HCT116 (cell line): ENCODE results near the gene CLIP4. TPM values are rescaled to one million over a fixed set of nuclear protein-coding genes. Genes with fewer than 3 reads are reported as not detected.

ENCODE experiments used
- ATAC-seq: fragments of 200-7000 bp; cut with Tn5 transposase; 2 replicates; pipeline ENCODE4 v1.9.1; 2020; ENCODE audit warnings: mild to moderate bottlenecking, moderate library complexity
- BruUV-seq: library from RNA; stranded (reverse); fragments of 400-500 nt; replicated peaks from 2 replicates; lab custom pipeline; 2021; lab: Mats Ljungman, UMichigan
- CTCF ChIA-PET: fragments of 300-600 bp; sonication (Branson Sonifier 250); formaldehyde crosslinking; loops from one replicate; lab custom pipeline; 2021; ENCODE audit warnings: antibody characterized with exemption; lab: Charles Lee
- POLR2A ChIA-PET: fragments of 300-600, 350-600 bp; sonication (Branson Sonifier 250); formaldehyde crosslinking; loops from one replicate; lab custom pipeline; 2021; ENCODE audit warnings: antibody characterized with exemption; lab: Charles Lee
- RAD21 ChIA-PET, 2 experiments: fragments of 300-600 bp; sonication (Branson Sonifier 250); formaldehyde crosslinking; loops; one replicate each; lab custom pipeline; 2023; ENCODE audit warnings: low total read pairs in 2 of 2; ENCODE audit not compliant: uncharacterized antibody in 2 of 2, unreplicated experiment in 2 of 2, low non-redundant PET in 1 of 2; lab: Charles Lee
- DNase-seq: peaks from one replicate; pipeline ENCODE4 v3.0.0-alpha.2; 2010; ENCODE audit warnings: low read depth, low spot score
- H2AFZ ChIP-seq: fragments of 200-600 bp; shearing (Covaris generic), sonication (generic); 2 replicates; pipeline ENCODE4 v1.6.1; 2017; ENCODE audit warnings: low read depth, mixed run types, mixed read lengths, antibody characterized with exemption, low read length; ENCODE audit not compliant: poor library complexity, severe bottlenecking
- H3K27ac ChIP-seq: 2 replicates; pipeline ENCODE4 v1.5.1; 2012; ENCODE audit warnings: low read depth, low read length
- H3K27me3 ChIP-seq: fragments of 200-600 bp; sonication (generic); 2 replicates; pipeline ENCODE4 v1.6.1; 2016; ENCODE audit warnings: mixed run types, low read length, mixed read lengths; ENCODE audit not compliant: insufficient read depth
- H3K36me3 ChIP-seq, 2 experiments: fragments of 200-500 bp in 1 of 2; fragments of 200-600 bp in 1 of 2; sonication (Bioruptor generic) in 1 of 2; sonication (generic) in 1 of 2; 2 replicates each; pipeline versions ENCODE4 v1.5.1 to v1.6.1; 2014 to 2016; ENCODE audit warnings: low read length in 2 of 2, inconsistent platforms in 1 of 2, mixed read lengths in 1 of 2, mixed run types in 1 of 2; ENCODE audit not compliant: insufficient read depth in 2 of 2, control insufficient read depth in 1 of 2
- H3K4me1 ChIP-seq, 2 experiments: fragments of 200-600 bp in 1 of 2; sonication (generic) in 1 of 2; 2 replicates each; pipeline versions ENCODE4 v1.5.1 to v1.6.1; 2012 to 2017; ENCODE audit warnings: low read length in 2 of 2, inconsistent platforms in 1 of 2, mild to moderate bottlenecking in 1 of 2, mixed read lengths in 1 of 2, mixed run types in 1 of 2, moderate library complexity in 1 of 2; ENCODE audit not compliant: insufficient read depth in 2 of 2, control insufficient read depth in 1 of 2
- H3K4me2 ChIP-seq: fragments of 200-600 bp; sonication (generic); 2 replicates; pipeline ENCODE4 v1.6.1; 2017; ENCODE audit warnings: mixed run types, low read length, mixed read lengths
- H3K4me3 ChIP-seq, 2 experiments: fragments of 200-600 bp in 1 of 2; sonication (generic) in 1 of 2; replicated peaks in 1 of 2; 2 replicates each; pipeline ENCODE4 v1.5.1; 2011 to 2016; ENCODE audit warnings: low read length in 2 of 2, control low read depth in 1 of 2, low read depth in 1 of 2, mild to moderate bottlenecking in 1 of 2, mixed read lengths in 1 of 2, mixed run types in 1 of 2
- H3K79me2 ChIP-seq: fragments of 200-600 bp; sonication (generic); 2 replicates; pipeline ENCODE4 v1.6.1; 2017; ENCODE audit warnings: mild to moderate bottlenecking, mixed run types, low read length, moderate library complexity, mixed read lengths; ENCODE audit not compliant: insufficient read depth
- H3K9ac ChIP-seq: fragments of 200-600 bp; sonication (generic); 2 replicates; pipeline ENCODE4 v1.6.1; 2016; ENCODE audit warnings: low read length, mixed read lengths
- H3K9me2 ChIP-seq: fragments of 200-600 bp; sonication (generic), shearing (Covaris generic); 2 replicates; pipeline ENCODE4 v1.6.1; 2017; ENCODE audit warnings: mixed run types, mild to moderate bottlenecking, moderate library complexity; ENCODE audit not compliant: insufficient read depth
- H3K9me3 ChIP-seq, 2 experiments: fragments of 200-500 bp in 1 of 2; fragments of 200-600 bp in 1 of 2; sonication (Bioruptor generic) in 1 of 2; sonication (generic) in 1 of 2; 2 replicates each; pipeline ENCODE4 v1.6.1; 2014 to 2017; ENCODE audit warnings: low read length in 2 of 2, mixed read lengths in 2 of 2, inconsistent platforms in 1 of 2, low read depth in 1 of 2, mild to moderate bottlenecking in 1 of 2, mixed run types in 1 of 2, moderate library complexity in 1 of 2; ENCODE audit not compliant: control insufficient read depth in 1 of 2, insufficient read depth in 1 of 2
- H4K20me1 ChIP-seq: fragments of 200-600 bp; sonication (generic), shearing (Covaris generic); 2 replicates; pipeline ENCODE4 v1.6.1; 2017; ENCODE audit warnings: mixed run types, mild to moderate bottlenecking, moderate library complexity; ENCODE audit not compliant: insufficient read depth
- CBX3 ChIP-seq: IDR thresholded peaks from 2 replicates; pipeline ENCODE4 v1.6.1; 2012; ENCODE audit warnings: low read depth
- CEBPB ChIP-seq: IDR thresholded peaks from 2 replicates; pipeline ENCODE4 v1.6.1; 2012; ENCODE audit warnings: low read depth
- EGR1 ChIP-seq: IDR thresholded peaks from 2 replicates; pipeline ENCODE4 v1.6.1; 2012; ENCODE audit warnings: low read depth
- EZH2 ChIP-seq: fragments of 200-600 bp; sonication (generic); IDR thresholded peaks from 2 replicates; pipeline ENCODE4 v1.6.1; 2017; ENCODE audit warnings: antibody characterized with exemption, mixed run types
- FOSL1 ChIP-seq: IDR thresholded peaks from 2 replicates; pipeline ENCODE4 v1.6.1; 2012; ENCODE audit warnings: low read depth
- JUND ChIP-seq: IDR thresholded peaks from 2 replicates; pipeline ENCODE4 v1.6.1; 2012
- MAX ChIP-seq: IDR thresholded peaks from 2 replicates; pipeline ENCODE4 v1.6.1; 2012
- REST ChIP-seq: IDR thresholded peaks from 2 replicates; pipeline ENCODE4 v1.6.1; 2012; ENCODE audit warnings: low read depth
- SIN3A ChIP-seq: IDR thresholded peaks from 2 replicates; pipeline ENCODE4 v1.6.1; 2012; ENCODE audit warnings: low read depth
- SP1 ChIP-seq: IDR thresholded peaks from 2 replicates; pipeline ENCODE4 v1.6.1; 2012; ENCODE audit warnings: low read depth
- SRF ChIP-seq: IDR thresholded peaks from 2 replicates; pipeline ENCODE4 v1.6.1; 2012; ENCODE audit warnings: low read depth
- ZBTB33 ChIP-seq: IDR thresholded peaks from 2 replicates; pipeline ENCODE4 v1.6.1; 2011; ENCODE audit warnings: mild to moderate bottlenecking, low read length, moderate library complexity; ENCODE audit not compliant: insufficient replicate concordance; ENCODE audit errors: extremely low read depth
- ZFX ChIP-seq: fragments of 450-650 bp; IDR thresholded peaks from 2 replicates; pipeline ENCODE4 v1.6.1; 2017
- ZNF274 ChIP-seq: fragments of 200-500 bp; sonication (Bioruptor generic); IDR thresholded peaks from 2 replicates; pipeline ENCODE4 v1.6.1; 2014; ENCODE audit warnings: mild to moderate bottlenecking, low read depth, low read length, inconsistent platforms
- intact Hi-C: fragments of 100-400 bp; cut with micrococcal nuclease; formaldehyde crosslinking; loops from 2 replicates; pipeline ENCODE4 v1.10.0; 2022
- total RNA-seq: library from RNA; stranded (reverse); gene quantifications from one replicate; pipeline ENCODE4 v1.2.1, GENCODE V29; 2021; ENCODE audit not compliant: unreplicated experiment

CLIP4 gene
- total RNA-seq, 1 experiment from 2014 or later: 27.8 TPM

- Histone ChIP-seq H3K4me2 (no peak overlapping the region), H3K79me2 (no peaks in the 10 kb centered on the region), H3K9ac (no peak overlapping the region), H4K20me1 (no peaks in the 10 kb centered on the region), H3K9me3 (peaks cover 0 to 8% of the 10 kb centered on the region in 2 experiments; a peak in 3 of 4 replicates), H3K27me3 (no peaks in the 10 kb centered on the region), H3K9me2 (no peaks in the 10 kb centered on the region), H3K4me1 (no peaks in the 10 kb centered on the region), H3K36me3 (no peaks in the 10 kb centered on the region), H3K4me3 (no peak overlapping the region), H2AFZ (no peak overlapping the region), H3K27ac (no peak overlapping the region)
- CTCF ChIA-PET: no interaction called here
- POLR2A ChIA-PET: no interaction called here
- intact Hi-C loops: no loop called here
- no peak for ATAC-seq
- BruUV-seq: no TSS peak
- RAD21 ChIA-PET: no interaction called here
- TF ChIP-seq SP1: no peak
- no peak for TF ChIP-seq CEBPB
- TF ChIP-seq ZFX: no peak
- TF ChIP-seq EZH2: no peak
- no peak for TF ChIP-seq FOSL1
- no peak for TF ChIP-seq SRF
- no peak for TF ChIP-seq JUND
- no peak for DNase-seq
Measured at GRCh38 chr2:29082804-29083495, 32.3 kb upstream of the CLIP4 start.

GRCh38 chr2:29084554-29084953 lies 30.7 kb upstream of the CLIP4 start:
- H3K4me1 ChIP-seq: peaks cover 0 to under 1% of the 10 kb centered on the region in 2 experiments; a peak in 1 of 4 replicates
- no peak overlapping the region for H3K4me3 ChIP-seq
- H3K9me3 ChIP-seq: peaks cover 0 to 5% of the 10 kb centered on the region in 2 experiments; a peak in 2 of 4 replicates
- no peak overlapping the region for H3K4me2 ChIP-seq
- no peak overlapping the region for H3K27ac ChIP-seq
- ChIA-PET RAD21 (no interaction called here), POLR2A (interaction anchor here (1.0 kb wide), 1 partner anchor 23 kb away, joined by 3 read pairs; no protein-coding TSS in a partner anchor), CTCF (no interaction called here)
- DNase-seq (no peak), ATAC-seq (no peak)
- peak overlapping the region; percentile 4 for H2AFZ ChIP-seq
- H3K9ac ChIP-seq: no peak overlapping the region
- H3K27me3 ChIP-seq: no peaks in the 10 kb centered on the region
- no TSS peak for BruUV-seq
- H3K36me3 ChIP-seq: no peaks in the 10 kb centered on the region
- no peaks in the 10 kb centered on the region for H4K20me1 ChIP-seq
- no peaks in the 10 kb centered on the region for H3K9me2 ChIP-seq
- no peaks in the 10 kb centered on the region for H3K79me2 ChIP-seq
- intact Hi-C loops: no loop called here
- TF ChIP-seq FOSL1 (no peak), JUND (no peak), ZBTB33 (no peak), SRF (no peak), ZNF274 (no peak), EGR1 (no peak), MAX (no peak), SIN3A (no peak), CBX3 (no peak), REST (no peak)
